SHP77 (cell line): ENCODE data around the gene SEC61A1.

ENCODE experiments used
- DNase-seq, 2 experiments: peaks; one replicate each; lab custom pipeline; 2025; lab: John Stamatoyannopoulos, UW

SEC61A1 gene

DNA sequence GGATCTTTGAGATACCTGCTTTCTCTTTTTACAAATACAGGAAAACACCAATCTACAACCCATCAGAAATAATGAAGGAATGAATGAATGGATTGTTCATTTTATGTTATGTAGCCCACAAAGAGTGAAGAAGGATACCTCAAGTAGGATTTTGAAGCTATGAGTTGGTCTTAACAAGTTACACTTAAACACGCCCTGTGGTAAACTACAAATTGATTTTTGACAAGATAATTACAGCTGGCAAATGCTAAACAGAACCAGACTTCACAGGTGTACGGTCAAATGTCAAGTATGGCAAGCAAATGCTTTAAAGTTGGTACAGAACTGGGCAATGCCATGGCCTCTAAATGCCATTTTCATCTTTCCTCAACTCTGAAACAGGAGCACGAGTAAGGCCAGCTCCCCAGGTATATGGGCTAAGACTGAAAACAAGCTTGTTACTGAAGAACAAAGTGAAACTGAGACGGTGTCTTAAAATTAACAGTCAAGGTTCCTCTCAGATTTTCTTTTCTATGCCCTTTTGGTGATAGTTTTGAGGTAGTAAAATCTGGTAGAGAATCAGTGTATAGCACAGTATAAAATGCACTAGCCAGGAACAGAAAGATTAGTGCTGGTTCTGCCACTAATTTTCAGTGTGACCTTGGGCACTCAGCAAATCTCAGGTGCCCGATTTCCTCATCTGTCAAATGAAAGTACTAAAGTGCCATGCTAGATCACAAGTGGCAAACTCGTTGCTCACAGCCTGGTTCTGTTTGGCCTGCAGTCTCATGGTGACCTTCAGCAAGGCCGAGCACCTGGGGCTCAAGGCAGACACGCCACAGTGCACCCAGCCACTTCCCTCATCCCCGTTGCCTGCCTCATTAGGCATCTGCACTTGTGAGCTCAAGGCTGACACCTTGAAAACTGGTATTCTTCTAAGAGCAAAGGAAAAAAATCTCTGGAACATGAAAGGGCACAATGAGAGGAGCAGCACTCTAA is 61.9 kb downstream of the SEC61A1 start:
- DNase-seq, result no peak
